Measurements from ENCODE around the gene PABPN1. TPM values are rescaled to one million over a fixed set of nuclear protein-coding genes. Genes with fewer than 3 reads are reported as not detected.

PABPN1 gene
- total and polyA plus RNA-seq, 2 of the 13 experiments (the other 11 are each of a cell fraction or from before 2014, with no cell fraction given), result 233 to 524 TPM

DNA sequence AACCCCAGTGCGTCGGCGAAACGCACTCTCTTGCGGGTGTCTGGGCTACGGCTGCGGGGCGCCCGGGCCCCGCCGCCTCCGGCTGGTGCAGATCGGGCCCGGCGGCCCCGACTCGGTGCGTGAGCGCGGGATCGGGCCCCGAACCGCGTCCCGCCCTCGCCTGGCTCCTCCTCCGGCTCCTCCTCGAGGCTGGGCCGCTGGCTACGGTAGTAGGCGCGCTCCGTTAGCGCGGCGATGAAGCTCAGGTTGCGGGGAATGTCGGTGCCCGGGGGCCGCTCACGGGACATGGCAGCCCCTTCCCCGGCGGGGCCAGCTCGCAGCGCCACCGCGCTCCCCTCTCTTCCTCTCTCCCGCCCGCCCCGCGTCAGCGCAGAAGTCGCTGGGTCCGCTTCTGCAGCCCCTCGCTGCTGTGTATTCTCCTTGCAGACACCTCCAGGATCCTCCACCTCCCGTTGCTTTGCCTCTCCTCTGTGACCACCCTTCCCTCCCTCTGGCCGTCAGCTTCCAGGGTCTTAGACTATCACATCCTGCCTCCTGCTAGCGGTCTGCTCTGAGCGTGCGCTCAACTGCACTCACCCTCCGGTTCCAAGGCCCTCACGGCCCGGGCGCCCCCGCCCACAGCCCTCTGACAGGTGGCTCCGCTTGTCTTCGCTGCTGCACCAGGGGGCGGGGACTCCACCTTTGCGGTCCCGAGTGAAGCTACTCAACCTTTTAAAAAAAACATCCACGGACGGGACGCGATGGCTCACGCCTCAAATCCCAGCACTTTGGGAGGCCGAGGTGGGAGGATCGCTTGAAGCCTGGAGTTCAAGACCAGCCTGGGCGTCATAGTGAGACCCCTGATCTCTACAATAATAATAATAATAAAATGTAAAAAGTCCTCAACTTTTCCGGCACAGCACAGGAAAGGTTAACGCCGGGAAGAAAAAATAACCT lies 18.7 kb upstream of the PABPN1 start, which contains the start of gene PPP1R3E (continued):
- TF ChIP-seq SOX13 (IDR thresholded peaks at IDR 0.05) (no peak), SOX13 (CRISPR knock-in tag; conservative IDR thresholded peaks at IDR 0.05 in 1 of 2, IDR thresholded peaks at IDR 0.05 in 1 of 2) (peak in 1 of 2 experiments; percentile 57; a peak in 2 of 4 replicates), ZNF513 (CRISPR knock-in tag; conservative IDR thresholded peaks at IDR 0.05) (no peak), E2F1 (CRISPR knock-in tag; IDR thresholded peaks at IDR 0.05) (no peak; the same call in 1 of the 2 replicates), MIXL1 (CRISPR knock-in tag; IDR thresholded peaks at IDR 0.05) (no peak; the same call in 1 of the 2 replicates), ZNF335 (CRISPR knock-in tag; IDR thresholded peaks at IDR 0.05) (peak; percentile 32; the same call in 1 of the 2 replicates), ZFP91 (CRISPR knock-in tag; IDR thresholded peaks at IDR 0.05; ENCODE audit: borderline replicate concordance) (no peak), ZFAT (CRISPR knock-in tag; conservative IDR thresholded peaks at IDR 0.05) (peak; percentile 29; the same call in 1 of the 2 replicates), ARID2 (CRISPR knock-in tag; IDR thresholded peaks at IDR 0.05; ENCODE audit: borderline replicate concordance) (no peak), NBN (conservative IDR thresholded peaks at IDR 0.05) (no peak), ARNT (IDR thresholded peaks at IDR 0.05) (no peak), FOXO1 (CRISPR knock-in tag; IDR thresholded peaks at IDR 0.05) (peak; percentile 6; the same call in 1 of the 2 replicates), ZFP90 (CRISPR knock-in tag; IDR thresholded peaks at IDR 0.05; ENCODE audit: borderline replicate concordance) (peak; percentile 29), GPBP1L1 (CRISPR knock-in tag; IDR thresholded peaks at IDR 0.05) (no peak)
- TF ChIP-seq, protein P1, sequence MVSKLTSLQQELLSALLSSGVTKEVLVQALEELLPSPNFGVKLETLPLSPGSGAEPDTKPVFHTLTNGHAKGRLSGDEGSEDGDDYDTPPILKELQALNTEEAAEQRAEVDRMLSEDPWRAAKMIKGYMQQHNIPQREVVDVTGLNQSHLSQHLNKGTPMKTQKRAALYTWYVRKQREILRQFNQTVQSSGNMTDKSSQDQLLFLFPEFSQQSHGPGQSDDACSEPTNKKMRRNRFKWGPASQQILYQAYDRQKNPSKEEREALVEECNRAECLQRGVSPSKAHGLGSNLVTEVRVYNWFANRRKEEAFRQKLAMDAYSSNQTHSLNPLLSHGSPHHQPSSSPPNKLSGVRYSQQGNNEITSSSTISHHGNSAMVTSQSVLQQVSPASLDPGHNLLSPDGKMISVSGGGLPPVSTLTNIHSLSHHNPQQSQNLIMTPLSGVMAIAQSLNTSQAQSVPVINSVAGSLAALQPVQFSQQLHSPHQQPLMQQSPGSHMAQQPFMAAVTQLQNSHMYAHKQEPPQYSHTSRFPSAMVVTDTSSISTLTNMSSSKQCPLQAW (CRISPR knock-in tag; IDR thresholded peaks at IDR 0.05), result no peak
- TF ChIP-seq, protein P2, sequence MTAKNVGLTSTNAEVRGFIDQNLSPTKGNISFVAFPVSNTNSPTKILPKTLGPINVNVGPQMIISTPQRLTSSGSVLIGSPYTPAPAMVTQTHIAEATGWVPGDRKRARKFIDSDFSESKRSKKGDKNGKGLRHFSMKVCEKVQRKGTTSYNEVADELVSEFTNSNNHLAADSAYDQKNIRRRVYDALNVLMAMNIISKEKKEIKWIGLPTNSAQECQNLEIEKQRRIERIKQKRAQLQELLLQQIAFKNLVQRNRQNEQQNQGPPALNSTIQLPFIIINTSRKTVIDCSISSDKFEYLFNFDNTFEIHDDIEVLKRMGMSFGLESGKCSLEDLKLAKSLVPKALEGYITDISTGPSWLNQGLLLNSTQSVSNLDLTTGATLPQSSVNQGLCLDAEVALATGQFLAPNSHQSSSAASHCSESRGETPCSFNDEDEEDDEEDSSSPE (CRISPR knock-in tag; IDR thresholded peaks at IDR 0.05), result peak; percentile 64; the same call in 1 of the 2 replicates
